Dermis microvascular lymphatic vessel endothelial cell (primary cell): ENCODE measurements around the gene FBRSL1. TPM values are rescaled to one million over a fixed set of nuclear protein-coding genes. Genes with fewer than 3 reads are reported as not detected.

Source experiments
- DNase-seq, 2 donors: peaks; one replicate each; pipeline versions ENCODE4 v3.0.0 to v3.0.0-alpha.2; 2010; ENCODE audit warnings: low read depth in 2 of 2
- total RNA-seq: library from RNA; depleted of rRNA; stranded (reverse); fragments of >200 nt; gene quantifications from 2 replicates; pipeline ENCODE4 v1.2.1, GENCODE V29; 2014

The FBRSL1 gene
- total RNA-seq, 1 donor from 2014 or later, result 9.4 TPM

GRCh38 chr12:132510111-132510724, 20.3 kb downstream of the FBRSL1 start:
- no peak for DNase-seq

GRCh38 chr12:132510746-132511477, 21.0 kb downstream of the FBRSL1 start:
- DNase-seq, result no peak

- DNase-seq, result no peak
Measured at GRCh38 chr12:132511516-132512196, 21.7 kb downstream of the FBRSL1 start.

GRCh38 chr12:132512197-132513069, 22.5 kb downstream of the FBRSL1 start:
- no peak for DNase-seq

GRCh38 chr12:132513070-132513398, 23.1 kb downstream of the FBRSL1 start:
- no peak for DNase-seq

GRCh38 chr12:132513458-132514135, 23.6 kb downstream of the FBRSL1 start:
- no peak for DNase-seq

- DNase-seq, result no peak
Measured at GRCh38 chr12:132514216-132514820, 24.4 kb downstream of the FBRSL1 start.

- no peak for DNase-seq
Measured at GRCh38 chr12:132514838-132515237, 24.9 kb downstream of the FBRSL1 start.

- no peak for DNase-seq
Measured at GRCh38 chr12:132516095-132517012, 26.4 kb downstream of the FBRSL1 start.

- DNase-seq, result no peak
Measured at GRCh38 chr12:132517013-132517739, 27.2 kb downstream of the FBRSL1 start.

GRCh38 chr12:132517740-132518100, 27.8 kb downstream of the FBRSL1 start:
- no peak for DNase-seq

- no peak for DNase-seq
Measured at GRCh38 chr12:132518354-132518992, 28.5 kb downstream of the FBRSL1 start.

- DNase-seq, result no peak
Measured at GRCh38 chr12:132520421-132521199, 30.7 kb downstream of the FBRSL1 start.

GRCh38 chr12:132521200-132521580, 31.2 kb downstream of the FBRSL1 start:
- no peak for DNase-seq

GRCh38 chr12:132521712-132522292, 31.9 kb downstream of the FBRSL1 start:
- no peak for DNase-seq

- DNase-seq, result no peak
Measured at GRCh38 chr12:132522592-132523380, 32.8 kb downstream of the FBRSL1 start.
